GM12878 (cell line): ENCODE measurements around the gene TEX2. TPM values are rescaled to one million over a fixed set of nuclear protein-coding genes. Genes with fewer than 3 reads are reported as not detected.
A peak's percentile ranks its signal among the peaks of the same experiment; 100 is the strongest.

Source experiments
- BCL11A ChIP-seq: IDR thresholded peaks from 2 replicates; pipeline ENCODE4 v1.6.1; 2011; ENCODE audit warnings: low read depth, low read length
- CBFB ChIP-seq: IDR thresholded peaks from 2 replicates; pipeline ENCODE4 v1.6.1; 2016; ENCODE audit warnings: antibody characterized with exemption, low read depth
- CREB1 ChIP-seq: IDR thresholded peaks from 2 replicates; pipeline ENCODE4 v1.6.1; 2012; ENCODE audit warnings: low read depth, mild to moderate bottlenecking, inconsistent platforms
- EED ChIP-seq: sonication (generic); IDR thresholded peaks from 2 replicates; pipeline ENCODE4 v1.6.1; 2016; ENCODE audit warnings: antibody characterized with exemption, low read depth
- FOS ChIP-seq: IDR thresholded peaks from 3 replicates; pipeline ENCODE4 v1.6.1; 2011; ENCODE audit warnings: borderline replicate concordance; ENCODE audit not compliant: insufficient read length; ENCODE audit errors: extremely low read depth
- FOXK2 ChIP-seq: fragments of 450-650 bp; IDR thresholded peaks from 2 replicates; pipeline ENCODE4 v1.6.1; 2017; ENCODE audit warnings: mild to moderate bottlenecking, moderate library complexity
- GATAD2B ChIP-seq: fragments of 450-650 bp; conservative IDR thresholded peaks from 2 replicates; pipeline ENCODE4 v1.6.1; 2017; ENCODE audit warnings: low read depth, mild to moderate bottlenecking, moderate library complexity
- JUNB ChIP-seq: IDR thresholded peaks from 2 replicates; pipeline ENCODE4 v1.6.1; 2016; ENCODE audit warnings: antibody characterized with exemption, mild to moderate bottlenecking
- KDM1A ChIP-seq: fragments of 200-600 bp; sonication (generic); IDR thresholded peaks from 2 replicates; pipeline ENCODE4 v1.6.1; 2016; ENCODE audit warnings: borderline replicate concordance
- MLLT1 ChIP-seq: fragments of 450-650 bp; IDR thresholded peaks from 2 replicates; pipeline ENCODE4 v1.6.1; 2016; ENCODE audit warnings: mild to moderate bottlenecking
- NBN ChIP-seq: fragments of 450-650 bp; IDR thresholded peaks from 2 replicates; pipeline ENCODE4 v1.6.1; 2016
- NFIC ChIP-seq: IDR thresholded peaks from 2 replicates; pipeline ENCODE4 v1.6.1; 2012; ENCODE audit warnings: low read depth, mild to moderate bottlenecking, inconsistent platforms, low read length, moderate library complexity
- NKRF ChIP-seq: fragments of 450-650 bp; conservative IDR thresholded peaks from 2 replicates; pipeline ENCODE4 v1.6.1; 2017; ENCODE audit warnings: mild to moderate bottlenecking, moderate library complexity
- PAX5 ChIP-seq: IDR thresholded peaks from 2 replicates; pipeline ENCODE4 v1.6.1; 2011; ENCODE audit warnings: low read depth, low read length, borderline replicate concordance
- POLR2A ChIP-seq: IDR thresholded peaks from 2 replicates; pipeline ENCODE4 v1.6.1; 2011; ENCODE audit warnings: low read depth, mild to moderate bottlenecking, low read length
- POLR2AphosphoS5 ChIP-seq: IDR thresholded peaks from 2 replicates; pipeline ENCODE4 v1.6.1; 2011; ENCODE audit warnings: mild to moderate bottlenecking, low read length, inconsistent platforms
- RAD21 ChIP-seq: IDR thresholded peaks from 2 replicates; pipeline ENCODE4 v1.6.1; 2011; ENCODE audit warnings: mild to moderate bottlenecking, low read depth, low read length, moderate library complexity; ENCODE audit not compliant: insufficient read depth
- SIN3A ChIP-seq: IDR thresholded peaks from 2 replicates; pipeline ENCODE4 v1.6.1; 2012; ENCODE audit warnings: low read depth, low read length, improper control_type of control experiment
- SREBF1 ChIP-seq: IDR thresholded peaks from 2 replicates; pipeline ENCODE4 v1.6.1; 2012; ENCODE audit warnings: mild to moderate bottlenecking, low read length
- TAF1 ChIP-seq: IDR thresholded peaks from 2 replicates; pipeline ENCODE4 v1.6.1; 2011; ENCODE audit warnings: mild to moderate bottlenecking, low read depth, low read length, borderline replicate concordance
- TBL1XR1 ChIP-seq: IDR thresholded peaks from 2 replicates; pipeline ENCODE4 v1.6.1; 2012; ENCODE audit warnings: low read depth, low read length, improper control_type of control experiment
- TCF12 ChIP-seq: IDR thresholded peaks from 2 replicates; pipeline ENCODE4 v1.6.1; 2011; ENCODE audit warnings: low read depth, mild to moderate bottlenecking, low read length
- ZBTB33 ChIP-seq: fragments of 450-650 bp; IDR thresholded peaks from 2 replicates; pipeline ENCODE4 v1.6.1; 2017; ENCODE audit warnings: mild to moderate bottlenecking
- ZNF687 ChIP-seq: fragments of 450-650 bp; IDR thresholded peaks from 2 replicates; pipeline ENCODE4 v1.6.1; 2017; ENCODE audit warnings: mild to moderate bottlenecking, moderate library complexity
- polyA plus RNA-seq, 11 experiments: library from polyadenylated mRNA; depleted of rRNA in 4 of 11; unstranded in 6 of 11; stranded (reverse) in 5 of 11; fragments of >200 nt; fragmentation: Nextera tagmentation in 4 of 11; fragmentation: Illumina TruSeq in 1 of 11; extraction: Ambion mirVana in 4 of 11; extraction: Trizol in 1 of 11; gene quantifications; 1 replicate in 1 of 11; 2 replicates in 10 of 11; pipeline versions ENCODE4 v1.2.1 to v1.2.3, GENCODE V29; 2011 to 2016; ENCODE audit warnings: inconsistent platforms in 2 of 11, missing spikeins in 2 of 11, low read depth in 1 of 11
- total RNA-seq, 4 experiments: library from RNA; depleted of rRNA in 3 of 4; stranded (reverse); fragments of >200 nt in 3 of 4; fragmentation: Illumina TruSeq in 1 of 4; extraction: Trizol in 1 of 4; gene quantifications; 2 replicates each; pipeline versions ENCODE4 v1.2.1 to v1.2.3, GENCODE V29; 2013 to 2021

The TEX2 gene
- total and polyA plus RNA-seq, 10 of the 15 experiments (the other 5 are each of a cell fraction or from before 2014, with no cell fraction given) = 3.8 to 19.9 (median 15.8) TPM

GRCh38 chr17:64263000-64263766, at the start of gene TEX2 (continued):
- TF ChIP-seq ZNF687 = no peak
- TF ChIP-seq CBFB = no peak
- peak; percentile 52; the same call in 1 of the 2 replicates for TF ChIP-seq SIN3A
- peak; percentile 10 for TF ChIP-seq GATAD2B
- TF ChIP-seq POLR2AphosphoS5 = no peak
- TF ChIP-seq NKRF = peak; percentile 64; the same call in 1 of the 2 replicates
- TF ChIP-seq SREBF1 = no peak
- no peak for TF ChIP-seq TBL1XR1
- peak; percentile 77 for TF ChIP-seq NBN
- TF ChIP-seq KDM1A = no peak
- TF ChIP-seq TCF12 = peak; percentile 36; the same call in 1 of the 2 replicates
- no peak for TF ChIP-seq BCL11A
- peak; percentile 17; the same call in 1 of the 2 replicates for TF ChIP-seq PAX5
- no peak for TF ChIP-seq FOXK2
- TF ChIP-seq RAD21 = no peak
- TF ChIP-seq POLR2A = peak; percentile 70
- no peak for TF ChIP-seq EED
- peak; percentile 75 for TF ChIP-seq CREB1
- no peak for TF ChIP-seq NFIC
- TF ChIP-seq ZBTB33 = no peak
- TF ChIP-seq MLLT1 = peak; percentile 100
- no peak for TF ChIP-seq FOS
- TF ChIP-seq JUNB = no peak
- peak; percentile 47; the same call in 1 of the 2 replicates for TF ChIP-seq TAF1
